ENCODE results near the gene LGALSL.
A peak's percentile ranks its signal among the peaks of the same experiment; 100 is the strongest.

The LGALSL gene

GRCh38 chr2:64453770-64454385 lies at the start of gene LGALSL:
Gene LGALSL, plus strand, starts transcription at chr2:64454162. Its CDS starts 384 bp downstream, at chr2:64454546.
- peak; percentile 85 for DNase-seq

- DNase-seq, result peak; percentile 72
Observed at GRCh38 chr2:64404743-64405142, 49.2 kb upstream of the LGALSL start.

GRCh38 chr2:64405581-64406406 lies 48.2 kb upstream of the LGALSL start:
- no peak for DNase-seq

- no peak for DNase-seq
Observed at GRCh38 chr2:64406407-64406774, 47.6 kb upstream of the LGALSL start.

GRCh38 chr2:64408031-64408430 lies 45.9 kb upstream of the LGALSL start:
- DNase-seq, result no peak

GRCh38 chr2:64410671-64411070 lies 43.3 kb upstream of the LGALSL start:
- DNase-seq, result no peak

GRCh38 chr2:64412671-64413070 lies 41.3 kb upstream of the LGALSL start:
- no peak for DNase-seq

- no peak for DNase-seq
Observed at GRCh38 chr2:64414736-64415435, 39.1 kb upstream of the LGALSL start.

GRCh38 chr2:64417624-64418023 lies 36.3 kb upstream of the LGALSL start:
- DNase-seq, result no peak

- no peak for DNase-seq
Observed at GRCh38 chr2:64419596-64420165, 34.3 kb upstream of the LGALSL start.

- no peak for DNase-seq
Observed at GRCh38 chr2:64420677-64421076, 33.3 kb upstream of the LGALSL start.

- no peak for DNase-seq
Observed at GRCh38 chr2:64421201-64421600, 32.8 kb upstream of the LGALSL start.

GRCh38 chr2:64422466-64422865 lies 31.5 kb upstream of the LGALSL start:
- no peak for DNase-seq

- no peak for DNase-seq
Observed at GRCh38 chr2:64423303-64423702, 30.7 kb upstream of the LGALSL start.

- no peak for DNase-seq
Observed at GRCh38 chr2:64424416-64424987, 29.5 kb upstream of the LGALSL start.

- DNase-seq, result no peak
Observed at GRCh38 chr2:64426183-64426952, 27.6 kb upstream of the LGALSL start.

- DNase-seq, result no peak
Observed at GRCh38 chr2:64434039-64434657, 19.8 kb upstream of the LGALSL start.

GRCh38 chr2:64437883-64438282 lies 16.1 kb upstream of the LGALSL start:
- no peak for DNase-seq

- DNase-seq, result no peak
Observed at GRCh38 chr2:64439194-64439593, 14.8 kb upstream of the LGALSL start.

GRCh38 chr2:64440843-64441242 lies 13.1 kb upstream of the LGALSL start:
- DNase-seq, result no peak

- no peak for DNase-seq
Observed at GRCh38 chr2:64442277-64442676, 11.7 kb upstream of the LGALSL start.

All from right hindlimb (tissue), 1 donor.